ENCODE measurements around the gene C10orf53.

GRCh38 chr10:49642311-49642710, 37.1 kb upstream of the C10orf53 start:
- TF ChIP-seq CTCF (IDR thresholded peaks at IDR 0.05; ENCODE audit: control extremely low read depth in 1 of 3, insufficient read depth in 1 of 3, low read depth in 1 of 3, low read length in 3 of 3) (no peak), FOSL1 (IDR thresholded peaks at IDR 0.05; ENCODE audit: insufficient read depth, low read depth, low read length) (no peak), RBBP5 (IDR thresholded peaks at IDR 0.05; ENCODE audit: borderline replicate concordance, low read depth, low read length) (no peak), BRCA1 (IDR thresholded peaks at IDR 0.05; ENCODE audit: low read depth, low read length) (no peak), SP2 (IDR thresholded peaks at IDR 0.05; ENCODE audit: low read length) (no peak)
